Activated naive CD4-positive, alpha-beta T cell treated with anti-CD3 and anti-CD28 coated beads, Interleukin-2, amount 10 ng/mL, durations not matched to agents 7 days and 5 days (primary cell): ENCODE measurements around the gene CTAG1A.
"Not testable (repeated sequence)": the region's sequence is repeated elsewhere in the genome, so short reads cannot be mapped to it uniquely, and the experiment has no call there.

Source experiments
- CTCF ChIA-PET: fragments of 350-600 bp; sonication (Branson Sonifier 250); formaldehyde crosslinking; loops from one replicate; lab custom pipeline; 2021; ENCODE audit warnings: antibody characterized with exemption; lab: Charles Lee
- DNase-seq: peaks from one replicate; pipeline ENCODE4 v3.0.0-alpha.2; 2020
- H3K27ac Mint-ChIP-seq: one replicate; pipeline ENCODE4 v1.8.0; 2021; ENCODE audit warnings: mild to moderate bottlenecking, moderate library complexity, mixed read lengths
- H3K27me3 Mint-ChIP-seq: one replicate; pipeline ENCODE4 v1.8.0; 2021; ENCODE audit warnings: mild to moderate bottlenecking, mixed read lengths
- H3K36me3 Mint-ChIP-seq: one replicate; pipeline ENCODE4 v1.8.0; 2021; ENCODE audit warnings: mixed read lengths
- H3K4me1 Mint-ChIP-seq: one replicate; pipeline ENCODE4 v1.8.0; 2021; ENCODE audit warnings: mixed read lengths
- H3K4me3 Mint-ChIP-seq: one replicate; pipeline ENCODE4 v1.8.0; 2021; ENCODE audit warnings: mild to moderate bottlenecking, moderate library complexity, mixed read lengths
- H3K9me3 Mint-ChIP-seq: one replicate; pipeline ENCODE4 v1.8.0; 2021; ENCODE audit warnings: mixed read lengths

CTAG1A gene

GRCh38 chrX:154584585-154585183 is at the start of gene CTAG1A:
CTAG1A (plus strand) TSS chrX:154585133; CDS start chrX:154585207, 74 bp downstream.
- DNase-seq, H3K36me3 Mint-ChIP-seq, H3K9me3 Mint-ChIP-seq, H3K27ac Mint-ChIP-seq, H3K4me3 Mint-ChIP-seq, CTCF ChIA-PET, H3K27me3 Mint-ChIP-seq, H3K4me1 Mint-ChIP-seq: not testable (repeated sequence)

- H3K36me3 Mint-ChIP-seq: peaks cover 16% of the 10 kb centered on the region
- H3K4me3 Mint-ChIP-seq: no peak overlapping the region
- no peak overlapping the region for H3K27ac Mint-ChIP-seq
- CTCF ChIA-PET: interaction anchor here (0.9 to 1.0 kb wide), 2 partner anchors 9 to 162 kb away, joined by 6 to 10 read pairs; partner anchors contain the start of gene FLNA
- H3K9me3 Mint-ChIP-seq: no peaks in the 10 kb centered on the region
- no peaks in the 10 kb centered on the region for H3K27me3 Mint-ChIP-seq
- no peak for DNase-seq
- H3K4me1 Mint-ChIP-seq: peaks cover 13% of the 10 kb centered on the region
Measured at GRCh38 chrX:154535892-154536291, 49.0 kb upstream of the CTAG1A start.

GRCh38 chrX:154539077-154539476 is 45.9 kb upstream of the CTAG1A start:
- H3K9me3 Mint-ChIP-seq: no peaks in the 10 kb centered on the region
- CTCF ChIA-PET: no interaction called here

GRCh38 chrX:154540365-154540764 is 44.6 kb upstream of the CTAG1A start:
- not testable (repeated sequence) for H3K9me3 Mint-ChIP-seq, H3K4me3 Mint-ChIP-seq, H3K27me3 Mint-ChIP-seq, DNase-seq, H3K27ac Mint-ChIP-seq
- Mint-ChIP-seq H3K36me3 (peaks cover 15% of the 10 kb centered on the region), H3K4me1 (peaks cover 34% of the 10 kb centered on the region)
- CTCF ChIA-PET: interaction anchor here (1.1 kb wide), 1 partner anchor 13 kb away, joined by 3 read pairs; no protein-coding TSS in a partner anchor

More at GRCh38 chrX:154539077-154539476, 45.9 kb upstream of the CTAG1A start:
- peaks cover 13% of the 10 kb centered on the region for H3K36me3 Mint-ChIP-seq
- no peak for DNase-seq
- H3K4me3 Mint-ChIP-seq: no peak overlapping the region
- H3K27ac Mint-ChIP-seq: peak overlapping the region; percentile 12
- H3K27me3 Mint-ChIP-seq: no peaks in the 10 kb centered on the region
- peaks cover 32% of the 10 kb centered on the region for H3K4me1 Mint-ChIP-seq

- Mint-ChIP-seq H3K36me3 (peaks cover 17% of the 10 kb centered on the region), H3K4me1 (peaks cover 39% of the 10 kb centered on the region), H3K9me3 (no peaks in the 10 kb centered on the region), H3K27me3 (no peaks in the 10 kb centered on the region), H3K27ac (no peak overlapping the region), H3K4me3 (no peak overlapping the region)
- no peak for DNase-seq
- CTCF ChIA-PET: interaction anchor here (1.1 kb wide), 1 partner anchor 14 kb away, joined by 3 read pairs; no protein-coding TSS in a partner anchor
Measured at GRCh38 chrX:154540897-154541535, 43.9 kb upstream of the CTAG1A start.

GRCh38 chrX:154541589-154541895 is 43.4 kb upstream of the CTAG1A start:
- Mint-ChIP-seq H3K36me3 (peaks cover 17% of the 10 kb centered on the region), H3K9me3 (no peaks in the 10 kb centered on the region), H3K27ac (no peak overlapping the region), H3K4me3 (no peak overlapping the region), H3K4me1 (peaks cover 43% of the 10 kb centered on the region), H3K27me3 (no peaks in the 10 kb centered on the region)
- CTCF ChIA-PET: no interaction called here
- DNase-seq: no peak

- peak overlapping the region; percentile 57 for H3K4me3 Mint-ChIP-seq
- H3K27ac Mint-ChIP-seq: peak overlapping the region; percentile 85
- H3K9me3 Mint-ChIP-seq: no peaks in the 10 kb centered on the region
- CTCF ChIA-PET: interaction anchor here (1.3 kb wide), 1 partner anchor 169 kb away, joined by 3 read pairs; no protein-coding TSS in a partner anchor
- H3K36me3 Mint-ChIP-seq: peaks cover 17% of the 10 kb centered on the region
- H3K27me3 Mint-ChIP-seq: no peaks in the 10 kb centered on the region
- DNase-seq: no peak
- H3K4me1 Mint-ChIP-seq: peaks cover 43% of the 10 kb centered on the region
Measured at GRCh38 chrX:154541896-154542722, 42.8 kb upstream of the CTAG1A start.

- Mint-ChIP-seq H3K4me3 (peak overlapping the region; percentile 57), H3K4me1 (peaks cover 40% of the 10 kb centered on the region), H3K27me3 (no peaks in the 10 kb centered on the region), H3K36me3 (peaks cover 16% of the 10 kb centered on the region), H3K9me3 (no peaks in the 10 kb centered on the region), H3K27ac (peak overlapping the region; percentile 85)
- DNase-seq: peak; percentile 43
- CTCF ChIA-PET: interaction anchor here (0.8 to 1.3 kb wide), 2 partner anchors 169 to 170 kb away, joined by 3 read pairs; no protein-coding TSS in a partner anchor
Measured at GRCh38 chrX:154542723-154543424, 42.1 kb upstream of the CTAG1A start.

GRCh38 chrX:154545673-154546274 is 39.2 kb upstream of the CTAG1A start:
- Mint-ChIP-seq H3K27me3 (no peaks in the 10 kb centered on the region), H3K4me1 (peaks cover 54% of the 10 kb centered on the region), H3K36me3 (peaks cover 28% of the 10 kb centered on the region)

GRCh38 chrX:154546354-154547244 is 38.3 kb upstream of the CTAG1A start, which contains the start of gene G6PD:
G6PD (minus strand) TSS chrX:154546846; CDS start chrX:154546155, 691 bp downstream.
- Mint-ChIP-seq H3K27me3 (no peaks in the 10 kb centered on the region), H3K9me3 (no peaks in the 10 kb centered on the region), H3K36me3 (peaks cover 32% of the 10 kb centered on the region), H3K27ac (peak within 1 kb of the TSS; percentile 95), H3K4me1 (peaks cover 57% of the 10 kb centered on the region), H3K4me3 (peak within 1 kb of the TSS; percentile 91)
- CTCF ChIA-PET: no interaction called here
- DNase-seq: peak; percentile 82

More at GRCh38 chrX:154545673-154546274, 39.2 kb upstream of the CTAG1A start:
- DNase-seq: no peak
- H3K4me3 Mint-ChIP-seq: peak overlapping the region; percentile 62
- H3K9me3 Mint-ChIP-seq: no peaks in the 10 kb centered on the region
- H3K27ac Mint-ChIP-seq: peak overlapping the region; percentile 79
- CTCF ChIA-PET: no interaction called here

- Mint-ChIP-seq H3K36me3 (peaks cover 38% of the 10 kb centered on the region), H3K27ac (peak within 1 kb of the TSS; percentile 95), H3K4me3 (peak within 1 kb of the TSS; percentile 91), H3K4me1 (peaks cover 58% of the 10 kb centered on the region), H3K27me3 (no peaks in the 10 kb centered on the region), H3K9me3 (no peaks in the 10 kb centered on the region)
- CTCF ChIA-PET: no interaction called here
- DNase-seq: peak; percentile 92
Measured at GRCh38 chrX:154547245-154548027, 37.5 kb upstream of the CTAG1A start, which contains the start of gene IKBKG. IKBKG (plus strand) TSS chrX:154547620; CDS start chrX:154552003, 4,383 bp downstream.

- Mint-ChIP-seq H3K9me3 (no peaks in the 10 kb centered on the region), H3K27me3 (no peaks in the 10 kb centered on the region), H3K36me3 (peaks cover 35% of the 10 kb centered on the region), H3K27ac (peak overlapping the region; percentile 95), H3K4me3 (peak overlapping the region; percentile 91), H3K4me1 (peaks cover 54% of the 10 kb centered on the region)
- CTCF ChIA-PET: no interaction called here
- no peak for DNase-seq
Measured at GRCh38 chrX:154548028-154548316, 37.0 kb upstream of the CTAG1A start.
